SK-N-SH (cell line): ENCODE data around the gene ZG16B. TPM values are rescaled to one million over a fixed set of nuclear protein-coding genes. Genes with fewer than 3 reads are reported as not detected.

ENCODE experiments used
- CTCF ChIA-PET: fragments of 300-600, 350-600 bp; formaldehyde crosslinking; extraction: SDS; loops from one replicate; lab custom pipeline; 2021; lab: Yijun Ruan, JAX
- POLR2A ChIA-PET: fragments of 350-600 bp; sonication (Branson Sonifier 250); formaldehyde crosslinking; extraction: SDS; loops from one replicate; lab custom pipeline; 2020; ENCODE audit warnings: antibody characterized with exemption, inconsistent platforms; lab: Yijun Ruan, JAX
- DNase-seq: peaks from one replicate; pipeline ENCODE4 v3.0.0; 2012
- H2AFZ ChIP-seq: fragments of 200-600 bp; sonication (generic); 2 replicates; pipeline ENCODE4 v1.8.1; 2016; ENCODE audit warnings: antibody characterized with exemption, mild to moderate bottlenecking, low read depth
- H3F3A ChIP-seq: fragments of 200-600 bp; sonication (generic); replicated peaks from 2 replicates; pipeline ENCODE3; 2016; ENCODE audit warnings: antibody characterized with exemption, mild to moderate bottlenecking; ENCODE audit not compliant: insufficient read depth
- H3K27ac ChIP-seq, 2 experiments: fragments of 200-500 bp in 1 of 2; fragments of 200-600 bp in 1 of 2; sonication (Bioruptor generic) in 1 of 2; sonication (generic), shearing (Covaris generic) in 1 of 2; 2 replicates each; pipeline versions ENCODE4 v1.5.1 to v1.6.1; 2014 to 2016; ENCODE audit warnings: low read depth in 2 of 2, inconsistent platforms in 1 of 2, low read length in 1 of 2, mild to moderate bottlenecking in 1 of 2, mixed read lengths in 1 of 2
- H3K27me3 ChIP-seq: fragments of 200-600 bp; sonication (generic), shearing (Covaris generic); 2 replicates; pipeline ENCODE4 v1.6.1; 2016; ENCODE audit warnings: mixed run types; ENCODE audit not compliant: insufficient read depth
- H3K36me3 ChIP-seq, 2 experiments: fragments of 200-500 bp in 1 of 2; fragments of 200-600 bp in 1 of 2; sonication (Bioruptor generic) in 1 of 2; sonication (generic) in 1 of 2; replicated peaks in 1 of 2; 2 replicates each; pipeline versions ENCODE3 to v1.5.1; 2014 to 2016; ENCODE audit warnings: low read length in 1 of 2, mild to moderate bottlenecking in 1 of 2; ENCODE audit not compliant: insufficient read depth in 2 of 2, control insufficient read depth in 1 of 2
- H3K4me1 ChIP-seq, 2 experiments: fragments of 200-500 bp in 1 of 2; fragments of 200-600 bp in 1 of 2; sonication (Bioruptor generic) in 1 of 2; sonication (generic), shearing (Covaris generic) in 1 of 2; 2 replicates each; pipeline versions ENCODE4 v1.5.1 to v1.6.1; 2014 to 2016; ENCODE audit warnings: low read depth in 1 of 2, low read length in 1 of 2, mixed run types in 1 of 2; ENCODE audit not compliant: insufficient read depth in 2 of 2, control insufficient read depth in 1 of 2
- H3K4me2 ChIP-seq: fragments of 200-600 bp; sonication (generic), shearing (Covaris generic); 2 replicates; pipeline ENCODE4 v1.6.1; 2017; ENCODE audit warnings: mixed run types
- H3K4me3 ChIP-seq, 2 experiments: fragments of 200-500 bp in 1 of 2; fragments of 200-600 bp in 1 of 2; sonication (Bioruptor generic) in 1 of 2; sonication (generic), shearing (Covaris generic) in 1 of 2; 2 replicates each; pipeline versions ENCODE4 v1.5.1 to v1.8.1; 2014 to 2016; ENCODE audit warnings: low read depth in 2 of 2, inconsistent platforms in 1 of 2, low read length in 1 of 2, mild to moderate bottlenecking in 1 of 2, mixed read lengths in 1 of 2, moderate library complexity in 1 of 2
- H3K79me2 ChIP-seq: fragments of 200-600 bp; sonication (generic); 2 replicates; pipeline ENCODE4 v1.8.1; 2017; ENCODE audit warnings: mild to moderate bottlenecking; ENCODE audit not compliant: insufficient read depth
- H3K9ac ChIP-seq: fragments of 200-600 bp; sonication (generic); 2 replicates; pipeline ENCODE4 v1.6.1; 2017; ENCODE audit warnings: mixed run types
- H3K9me2 ChIP-seq: fragments of 200-600 bp; sonication (generic); 2 replicates; pipeline ENCODE4 v1.6.1; 2017; ENCODE audit warnings: mixed run types
- H3K9me3 ChIP-seq: fragments of 200-600 bp; sonication (generic); 2 replicates; pipeline ENCODE4 v1.6.1; 2017; ENCODE audit warnings: mixed run types, mild to moderate bottlenecking, moderate library complexity
- H4K20me1 ChIP-seq: fragments of 200-600 bp; sonication (generic); 2 replicates; pipeline ENCODE4 v1.6.1; 2017; ENCODE audit warnings: mild to moderate bottlenecking, mixed run types; ENCODE audit not compliant: insufficient read depth
- CHD2 ChIP-seq: fragments of 150-350 bp; IDR thresholded peaks from 2 replicates; pipeline ENCODE4 v1.6.1; 2018; ENCODE audit warnings: low read length; ENCODE audit not compliant: partially characterized antibody
- ELF1 ChIP-seq: IDR thresholded peaks from 2 replicates; pipeline ENCODE4 v1.4.0; 2012
- EP300 ChIP-seq, 2 experiments: IDR thresholded peaks; 2 replicates each; pipeline versions ENCODE4 v1.4.0 to v1.6.1; 2012; ENCODE audit warnings: borderline replicate concordance in 1 of 2, low read depth in 1 of 2, low read length in 1 of 2
- EZH2phosphoT487 ChIP-seq: fragments of 200-600 bp; sonication (generic); IDR thresholded peaks from 2 replicates; pipeline ENCODE4 v1.6.1; 2017; ENCODE audit warnings: low read depth, mixed run types, mild to moderate bottlenecking, antibody characterized with exemption, moderate library complexity, borderline replicate concordance
- GATA2 ChIP-seq: sonication (generic); formaldehyde crosslinking; IDR thresholded peaks from 2 replicates; pipeline ENCODE4 v1.5.0; 2020; ENCODE audit warnings: mild to moderate bottlenecking, missing genetic modification reagents
- RAD21 ChIP-seq: IDR thresholded peaks from 2 replicates; pipeline ENCODE4 v1.6.1; 2012; ENCODE audit warnings: mild to moderate bottlenecking, low read length
- RFX5 ChIP-seq: IDR thresholded peaks from 2 replicates; pipeline ENCODE4 v1.6.1; 2012; ENCODE audit warnings: mild to moderate bottlenecking, improper control_type of control experiment, low read length
- TCF12 ChIP-seq: IDR thresholded peaks from 2 replicates; pipeline ENCODE4 v1.4.0; 2012
- WGBS: methylation state at CpG from one replicate; pipeline ENCODE4 v1.1.6; 2017; ENCODE audit warnings: low lambda C conversion rate; 5-methylcytosine and 5-hydroxymethylcytosine counted together
- polyA plus RNA-seq, 3 experiments: library from polyadenylated mRNA; depleted of rRNA; stranded (reverse); fragments of >200 nt; gene quantifications; 2 replicates each; pipeline ENCODE4 v1.2.3, GENCODE V29; 2012
- TF ChIP-seq, protein P1 (sequence below): IDR thresholded peaks from 2 replicates; pipeline ENCODE4 v1.4.0; 2012; ENCODE audit warnings: low read depth
- TF ChIP-seq, protein P2 (sequence below): fragments of 150-350 bp; IDR thresholded peaks from 2 replicates; pipeline ENCODE4 v1.6.1; 2017; ENCODE audit warnings: antibody characterized with exemption, low read length, low read depth, borderline replicate concordance
- TF ChIP-seq, protein P3 (sequence below): IDR thresholded peaks from 2 replicates; pipeline ENCODE4 v1.4.0; 2012; ENCODE audit warnings: low read depth, borderline replicate concordance
- TF ChIP-seq, protein P4 (sequence below): fragments of 150-350 bp; IDR thresholded peaks from 2 replicates; pipeline ENCODE4 v1.6.1; 2016; ENCODE audit warnings: mild to moderate bottlenecking, low read depth, low read length

ZG16B gene
- polyA plus RNA-seq, 1 of the 3 experiments (the other 2 are of a cell fraction): 0.26 TPM

DNA sequence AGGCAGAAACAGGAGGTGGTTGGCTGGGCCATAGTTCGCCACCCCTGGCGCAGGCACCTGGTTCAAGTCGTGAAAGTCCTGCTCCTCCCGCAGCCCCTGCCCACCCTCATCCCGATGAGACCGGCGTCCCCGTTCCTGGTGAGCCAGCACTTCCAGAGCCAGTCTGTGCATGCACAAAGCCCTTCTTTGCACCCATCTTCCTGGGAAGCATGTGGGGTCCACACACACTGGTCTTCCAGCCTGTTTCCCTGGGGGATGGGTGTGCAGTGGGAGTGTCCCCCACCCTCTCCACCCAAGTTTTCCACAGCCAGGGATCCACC lies 1.6 kb upstream of the ZG16B start:
- WGBS: 80% methylated on average over 1 of the region's 8 CpGs
- TF ChIP-seq ELF1 (no peak), CHD2 (no peak), TCF12 (no peak)
- H3K36me3 ChIP-seq: no peaks in the 10 kb centered on the region
- no peak overlapping the region for H3K9ac ChIP-seq
- no peak for DNase-seq
- H2AFZ ChIP-seq: no peak overlapping the region
- no peaks in the 10 kb centered on the region for H3F3A ChIP-seq
- ChIA-PET POLR2A (no interaction called here), CTCF (interaction anchor here (0.8 to 2.2 kb wide), 3 partner anchors 11 to 75 kb away, joined by 3 to 17 read pairs (median 6); no protein-coding TSS in a partner anchor)
- no peak overlapping the region for H3K27ac ChIP-seq
- H3K27me3 ChIP-seq: no peaks in the 10 kb centered on the region; the same call in 1 of the 2 replicates
- H4K20me1 ChIP-seq: no peaks in the 10 kb centered on the region
- no peak overlapping the region for H3K4me3 ChIP-seq
- no peaks in the 10 kb centered on the region for H3K79me2 ChIP-seq
- H3K9me2 ChIP-seq: no peaks in the 10 kb centered on the region
- no peak overlapping the region for H3K4me2 ChIP-seq
- no peaks in the 10 kb centered on the region for H3K9me3 ChIP-seq
- H3K4me1 ChIP-seq: peaks cover 0 to 15% of the 10 kb centered on the region in 2 experiments; a peak in 1 of 4 replicates

DNA sequence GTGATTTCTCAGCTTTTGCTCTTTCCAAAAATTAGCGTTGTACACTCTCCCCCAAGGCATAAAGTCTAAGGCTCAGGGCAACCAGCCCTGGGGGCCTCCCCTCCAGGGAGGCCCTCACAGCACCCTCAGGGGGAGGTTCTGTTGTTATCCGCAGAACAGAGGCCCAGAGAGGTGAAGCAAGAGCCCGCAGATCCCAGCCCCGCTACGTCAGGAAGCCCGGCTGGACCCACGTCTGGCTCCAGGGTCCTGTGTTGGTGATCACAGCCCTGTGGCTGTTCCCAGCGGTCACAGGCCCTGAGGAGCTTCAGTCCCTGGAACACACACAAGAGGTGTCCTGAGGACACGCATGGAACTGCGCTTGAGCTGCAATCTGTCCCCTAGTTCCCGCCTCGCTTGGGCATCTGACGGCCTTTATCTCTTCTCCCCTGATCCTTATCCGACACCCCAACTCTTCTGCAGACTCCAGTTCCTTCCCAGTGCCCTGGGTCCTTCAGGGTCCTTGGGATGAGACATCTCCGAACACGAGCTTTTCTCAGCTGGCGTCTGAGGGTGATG lies 1.1 kb upstream of the ZG16B start:
- Histone ChIP-seq H3K36me3 (no peaks in the 10 kb centered on the region), H3K27me3 (no peaks in the 10 kb centered on the region; the same call in 1 of the 2 replicates), H3K27ac (no peak overlapping the region), H2AFZ (no peak overlapping the region), H3K4me3 (no peak overlapping the region), H3K4me1 (peaks cover 0 to 15% of the 10 kb centered on the region in 2 experiments; a peak in 1 of 4 replicates), H3K9ac (no peak overlapping the region), H3F3A (no peaks in the 10 kb centered on the region), H3K9me2 (no peaks in the 10 kb centered on the region), H3K9me3 (no peaks in the 10 kb centered on the region), H3K4me2 (no peak overlapping the region), H3K79me2 (no peaks in the 10 kb centered on the region), H4K20me1 (no peaks in the 10 kb centered on the region)
- ChIA-PET POLR2A (no interaction called here), CTCF (interaction anchor here (0.8 to 2.8 kb wide), 5 partner anchors 10 to 91 kb away, joined by 3 to 17 read pairs (median 6); no protein-coding TSS in a partner anchor)
- no peak for TF ChIP-seq RFX5
- no peak for TF ChIP-seq TCF12
- TF ChIP-seq, protein P1, sequence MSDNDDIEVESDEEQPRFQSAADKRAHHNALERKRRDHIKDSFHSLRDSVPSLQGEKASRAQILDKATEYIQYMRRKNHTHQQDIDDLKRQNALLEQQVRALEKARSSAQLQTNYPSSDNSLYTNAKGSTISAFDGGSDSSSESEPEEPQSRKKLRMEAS: no peak
- TF ChIP-seq GATA2 (CRISPR knock-in tag): no peak
- no peak for TF ChIP-seq RAD21
- no peak for TF ChIP-seq EZH2phosphoT487
- TF ChIP-seq, protein P2, sequence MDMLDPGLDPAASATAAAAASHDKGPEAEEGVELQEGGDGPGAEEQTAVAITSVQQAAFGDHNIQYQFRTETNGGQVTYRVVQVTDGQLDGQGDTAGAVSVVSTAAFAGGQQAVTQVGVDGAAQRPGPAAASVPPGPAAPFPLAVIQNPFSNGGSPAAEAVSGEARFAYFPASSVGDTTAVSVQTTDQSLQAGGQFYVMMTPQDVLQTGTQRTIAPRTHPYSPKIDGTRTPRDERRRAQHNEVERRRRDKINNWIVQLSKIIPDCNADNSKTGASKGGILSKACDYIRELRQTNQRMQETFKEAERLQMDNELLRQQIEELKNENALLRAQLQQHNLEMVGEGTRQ: no peak
- no peak for TF ChIP-seq EP300 (IDR thresholded peaks at IDR 0.05; ENCODE audit: borderline replicate concordance in 1 of 2, low read depth in 1 of 2, low read length in 1 of 2)
- TF ChIP-seq, protein P3, sequence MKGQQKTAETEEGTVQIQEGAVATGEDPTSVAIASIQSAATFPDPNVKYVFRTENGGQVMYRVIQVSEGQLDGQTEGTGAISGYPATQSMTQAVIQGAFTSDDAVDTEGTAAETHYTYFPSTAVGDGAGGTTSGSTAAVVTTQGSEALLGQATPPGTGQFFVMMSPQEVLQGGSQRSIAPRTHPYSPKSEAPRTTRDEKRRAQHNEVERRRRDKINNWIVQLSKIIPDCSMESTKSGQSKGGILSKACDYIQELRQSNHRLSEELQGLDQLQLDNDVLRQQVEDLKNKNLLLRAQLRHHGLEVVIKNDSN: no peak
- TF ChIP-seq, protein P4, sequence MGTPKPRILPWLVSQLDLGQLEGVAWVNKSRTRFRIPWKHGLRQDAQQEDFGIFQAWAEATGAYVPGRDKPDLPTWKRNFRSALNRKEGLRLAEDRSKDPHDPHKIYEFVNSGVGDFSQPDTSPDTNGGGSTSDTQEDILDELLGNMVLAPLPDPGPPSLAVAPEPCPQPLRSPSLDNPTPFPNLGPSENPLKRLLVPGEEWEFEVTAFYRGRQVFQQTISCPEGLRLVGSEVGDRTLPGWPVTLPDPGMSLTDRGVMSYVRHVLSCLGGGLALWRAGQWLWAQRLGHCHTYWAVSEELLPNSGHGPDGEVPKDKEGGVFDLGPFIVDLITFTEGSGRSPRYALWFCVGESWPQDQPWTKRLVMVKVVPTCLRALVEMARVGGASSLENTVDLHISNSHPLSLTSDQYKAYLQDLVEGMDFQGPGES: no peak
- no peak for DNase-seq
- 85% methylated on average over 17 of the region's 17 CpGs for WGBS
